Measurements from ENCODE around the gene TAL2. TPM values are rescaled to one million over a fixed set of nuclear protein-coding genes. Genes with fewer than 3 reads are reported as not detected.

The TAL2 gene
- not detected in 2 replicates for total RNA-seq (2022)
- Bru-seq, nascent RNA: percentile 26 among the genes with signal in this experiment
- BruChase-seq, experiment 1, labeled RNA remaining after a 6-hour chase: percentile 28 among the genes with signal in this experiment
- percentile 45 among the genes with signal in this experiment for BruChase-seq, experiment 2, labeled RNA remaining after a 2-hour chase
- long read RNA-seq: 0 reads

- no TSS peak for BruUV-seq (replicated peaks)
- CTCF ChIA-PET: interaction anchor here (0.5 kb wide), 1 partner anchor 78 kb away, joined by 4 read pairs; no protein-coding TSS in a partner anchor
- no peak within 1 kb of the TSS for H3K4me3 Mint-ChIP-seq (ENCODE audit: low read depth, unreplicated experiment)
- H3K36me3 Mint-ChIP-seq (ENCODE audit: insufficient read depth, unreplicated experiment): no peaks in the 10 kb centered on the region
- TF ChIP-seq CTCF (IDR thresholded peaks at IDR 0.05; ENCODE audit: unreplicated experiment): no peak
- DNase-seq: no peak
- no peaks in the 10 kb centered on the region for H3K9me3 Mint-ChIP-seq (ENCODE audit: low read depth, unreplicated experiment)
- H3K27me3 Mint-ChIP-seq (ENCODE audit: unreplicated experiment): no peaks in the 10 kb centered on the region
- no peak within 1 kb of the TSS for H3K27ac Mint-ChIP-seq (ENCODE audit: unreplicated experiment)
- intact Hi-C loops (cut with micrococcal nuclease; ENCODE audit: unreplicated experiment): no loop called here
- H3K4me1 Mint-ChIP-seq (ENCODE audit: low read depth, unreplicated experiment): no peaks in the 10 kb centered on the region
Measured at GRCh38 chr9:105662184-105663104, at the start of gene TAL2. Gene TAL2 (plus strand): TSS chr9:105662457. CDS start chr9:105662497, 40 bp downstream.

- H3K4me1 Mint-ChIP-seq (ENCODE audit: low read depth, unreplicated experiment): no peaks in the 10 kb centered on the region
- no peaks in the 10 kb centered on the region for H3K9me3 Mint-ChIP-seq (ENCODE audit: low read depth, unreplicated experiment)
- no peak overlapping the region for H3K4me3 Mint-ChIP-seq (ENCODE audit: low read depth, unreplicated experiment)
- DNase-seq: no peak
- no peaks in the 10 kb centered on the region for H3K27me3 Mint-ChIP-seq (ENCODE audit: unreplicated experiment)
- CTCF ChIA-PET: no interaction called here
- no TSS peak for BruUV-seq (replicated peaks)
- H3K36me3 Mint-ChIP-seq (ENCODE audit: insufficient read depth, unreplicated experiment): no peaks in the 10 kb centered on the region
- no peak overlapping the region for H3K27ac Mint-ChIP-seq (ENCODE audit: unreplicated experiment)
- no peak for TF ChIP-seq CTCF (IDR thresholded peaks at IDR 0.05; ENCODE audit: unreplicated experiment)
- intact Hi-C loops (cut with micrococcal nuclease; ENCODE audit: unreplicated experiment): no loop called here
Measured at GRCh38 chr9:105621001-105621400, 41.3 kb upstream of the TAL2 start.

GRCh38 chr9:105625088-105625487, 37.2 kb upstream of the TAL2 start:
- no peaks in the 10 kb centered on the region for H3K4me1 Mint-ChIP-seq (ENCODE audit: low read depth, unreplicated experiment)
- no peak for TF ChIP-seq CTCF (IDR thresholded peaks at IDR 0.05; ENCODE audit: unreplicated experiment)
- no peaks in the 10 kb centered on the region for H3K9me3 Mint-ChIP-seq (ENCODE audit: low read depth, unreplicated experiment)
- BruUV-seq (replicated peaks): no TSS peak
- no peak overlapping the region for H3K4me3 Mint-ChIP-seq (ENCODE audit: low read depth, unreplicated experiment)
- no peaks in the 10 kb centered on the region for H3K27me3 Mint-ChIP-seq (ENCODE audit: unreplicated experiment)
- CTCF ChIA-PET: no interaction called here
- no peak overlapping the region for H3K27ac Mint-ChIP-seq (ENCODE audit: unreplicated experiment)
- intact Hi-C loops (cut with micrococcal nuclease; ENCODE audit: unreplicated experiment): no loop called here
- peaks cover 5% of the 10 kb centered on the region for H3K36me3 Mint-ChIP-seq (ENCODE audit: insufficient read depth, unreplicated experiment)
- DNase-seq: no peak

- Mint-ChIP-seq H3K9me3 (ENCODE audit: low read depth, unreplicated experiment) (no peaks in the 10 kb centered on the region), H3K36me3 (ENCODE audit: insufficient read depth, unreplicated experiment) (peaks cover under 1% of the 10 kb centered on the region), H3K27me3 (ENCODE audit: unreplicated experiment) (no peaks in the 10 kb centered on the region), H3K4me1 (ENCODE audit: low read depth, unreplicated experiment) (no peaks in the 10 kb centered on the region), H3K4me3 (ENCODE audit: low read depth, unreplicated experiment) (no peak overlapping the region), H3K27ac (ENCODE audit: unreplicated experiment) (no peak overlapping the region)
- DNase-seq: no peak
- intact Hi-C loops (cut with micrococcal nuclease; ENCODE audit: unreplicated experiment): loop anchor here (10.0 kb wide), 1 partner anchor 62 kb away; the partner anchor contains the start of gene TMEM38B
- CTCF ChIA-PET: no interaction called here
- BruUV-seq (replicated peaks): no TSS peak
- TF ChIP-seq CTCF (IDR thresholded peaks at IDR 0.05; ENCODE audit: unreplicated experiment): no peak
Measured at GRCh38 chr9:105632807-105633206, 29.4 kb upstream of the TAL2 start.

Data from Calu3 (cell line).